ENCODE measurements around the gene RRAS. TPM values are rescaled to one million over a fixed set of nuclear protein-coding genes. Genes with fewer than 3 reads are reported as not detected.
A peak's percentile ranks its signal among the peaks of the same experiment; 100 is the strongest.

Gene RRAS
- total RNA-seq, 1 donor from 2014 or later, result 110 TPM

DNA sequence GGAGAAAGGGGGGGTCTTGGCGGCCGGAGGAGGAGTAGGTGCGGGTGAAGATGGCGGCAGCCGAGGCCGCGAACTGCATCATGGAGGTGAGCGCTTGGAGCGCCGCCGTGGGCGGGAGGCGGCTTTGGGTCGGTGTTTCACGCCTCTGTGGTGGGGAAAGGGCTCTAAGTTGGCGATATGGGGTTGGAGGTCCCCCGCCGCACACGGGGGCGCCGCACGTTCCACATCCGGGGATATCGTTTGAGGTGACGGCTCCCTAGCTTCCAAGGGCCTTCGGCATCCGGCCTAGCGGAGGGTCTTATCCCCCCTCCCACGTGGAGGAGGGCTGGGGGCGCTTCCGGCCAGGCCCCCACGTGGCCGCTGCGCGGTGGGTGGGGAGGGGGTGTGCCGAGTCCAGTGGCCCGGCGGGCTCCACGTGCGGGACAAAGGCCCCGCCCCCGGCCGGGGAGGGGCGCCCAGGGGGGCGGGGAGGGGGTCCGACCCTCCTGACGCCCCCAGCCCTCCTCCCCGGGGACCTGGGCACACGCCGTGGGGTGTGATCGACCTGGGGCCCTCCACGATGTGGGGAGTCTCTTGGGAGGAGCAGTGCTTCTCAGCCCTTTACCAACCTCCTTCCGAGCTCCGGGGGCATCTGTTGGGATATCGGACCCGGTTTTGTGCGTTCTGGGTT is 37.4 kb upstream of the RRAS start, which contains the start of gene PRMT1:
Gene PRMT1 (plus strand): TSS at position 41 of the 670 bp plus-strand sequence. CDS start 10 bp downstream, at position 51.
- DNase-seq (ENCODE audit: extremely low read depth, low read depth, low spot score), result no peak

DNA sequence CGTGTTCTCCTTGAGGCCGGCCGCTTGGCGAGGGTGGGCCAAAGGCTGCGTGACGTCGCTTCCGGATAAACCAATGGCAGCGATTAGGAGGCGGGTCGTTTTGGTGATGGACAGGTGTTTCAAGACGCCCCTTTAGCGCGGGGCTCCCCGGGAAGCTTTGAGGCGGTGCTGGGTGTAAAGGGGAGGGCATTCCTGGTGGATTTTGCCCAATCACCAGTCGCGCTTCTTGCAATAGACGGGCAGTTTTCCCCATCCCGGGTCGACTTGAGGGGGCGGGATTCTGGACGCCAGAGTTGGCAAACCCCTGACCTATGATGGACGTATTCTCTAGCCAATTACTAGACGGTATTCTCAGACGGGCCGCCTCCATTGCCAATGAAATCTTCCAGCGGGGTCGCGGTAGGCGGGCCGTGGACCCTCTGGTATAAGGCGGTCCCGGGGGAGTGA is 36.9 kb upstream of the RRAS start:
- peak; percentile 99 for DNase-seq (ENCODE audit: extremely low read depth, low read depth, low spot score)

DNA sequence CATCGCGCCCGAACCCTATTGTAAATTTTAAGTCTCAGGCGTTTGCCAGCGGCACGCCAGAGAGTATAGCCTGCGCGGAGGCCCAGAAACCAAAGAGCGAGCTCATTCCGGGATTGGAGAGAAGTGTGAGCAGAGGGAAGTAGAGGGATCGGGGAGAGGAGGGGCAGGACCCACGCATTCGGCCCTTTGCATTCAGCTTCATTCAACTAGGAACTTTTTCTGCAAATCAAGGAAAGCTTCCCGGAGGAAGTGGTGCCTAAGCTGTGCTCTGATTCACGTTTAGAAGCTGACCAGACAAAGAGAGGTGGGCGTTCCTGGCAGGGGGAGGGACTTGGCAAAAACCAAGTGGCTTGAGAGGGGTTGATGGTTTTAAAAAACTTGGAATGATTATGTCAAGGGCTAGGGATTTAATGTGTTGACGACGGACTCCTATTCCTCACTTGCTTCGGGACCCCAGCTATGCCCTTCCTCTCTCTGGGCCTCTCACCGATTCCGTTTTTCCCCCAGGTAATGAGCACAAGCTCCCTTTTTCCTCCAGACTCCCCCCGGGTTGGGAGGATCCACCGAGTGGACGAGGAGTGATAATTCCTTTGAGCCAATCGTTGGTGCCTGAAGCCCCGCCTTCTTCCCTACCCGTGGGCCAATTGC is 36.3 kb upstream of the RRAS start:
- peak; percentile 95 for DNase-seq (ENCODE audit: extremely low read depth, low read depth, low spot score)

DNA sequence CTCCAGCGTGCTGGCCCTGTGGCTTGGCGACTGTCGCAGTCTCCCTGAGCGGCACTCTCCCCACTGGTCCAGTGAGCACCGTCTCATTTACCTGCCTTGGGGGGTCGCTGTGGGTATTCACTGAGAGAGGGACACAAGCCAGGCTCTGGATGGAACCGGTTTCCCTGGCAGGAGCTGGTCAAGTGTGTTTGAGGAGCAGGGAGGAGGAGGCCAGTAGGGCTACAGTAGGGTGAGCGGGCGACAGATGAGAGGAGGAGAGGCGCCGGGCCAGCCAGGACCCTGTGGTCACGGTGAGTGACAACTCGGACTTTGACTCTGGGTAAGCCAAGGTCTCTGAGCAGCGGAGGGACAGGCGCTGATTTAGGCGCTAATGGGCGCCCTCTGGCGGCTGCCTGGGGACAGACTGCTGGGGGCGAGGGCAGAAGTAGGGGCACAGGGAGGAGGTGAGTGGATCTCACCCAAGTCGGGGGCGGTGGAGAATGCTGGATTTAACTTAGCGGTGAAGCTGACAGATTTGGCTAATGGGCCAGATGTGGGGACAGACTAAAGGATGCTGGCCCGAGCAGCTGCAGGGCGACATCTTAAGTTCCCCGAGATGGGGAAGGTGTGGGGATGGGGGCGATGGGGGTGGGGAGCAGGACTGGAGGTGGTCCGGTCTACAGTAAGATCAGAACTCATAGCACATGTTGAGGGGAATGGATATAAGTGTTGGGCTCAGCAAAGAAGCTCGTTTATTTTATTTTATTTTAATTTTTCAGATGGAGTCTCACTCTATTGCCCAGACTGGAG is 32.4 kb upstream of the RRAS start:
- no peak for DNase-seq (ENCODE audit: extremely low read depth, low read depth, low spot score)

DNA sequence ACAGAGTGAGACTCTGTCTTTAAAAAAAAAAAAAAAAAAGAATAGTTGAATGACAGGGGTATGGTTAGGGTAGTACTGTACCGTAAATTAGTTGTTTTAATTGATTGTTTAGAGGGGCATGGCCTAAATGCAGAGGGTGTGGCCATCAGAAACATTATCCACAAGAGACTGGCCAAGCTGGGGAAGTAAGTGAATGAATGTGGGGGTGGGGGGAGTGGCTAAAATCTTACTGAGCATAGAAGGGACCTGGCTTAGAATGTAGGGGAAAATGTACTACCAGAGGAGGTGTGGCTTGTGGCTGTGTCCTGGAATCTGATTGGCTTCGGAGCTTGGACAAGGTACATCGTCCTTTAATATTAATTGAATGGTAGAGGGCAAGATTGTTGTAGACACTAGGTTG is 29.6 kb upstream of the RRAS start:
- no peak for DNase-seq (ENCODE audit: extremely low read depth, low read depth, low spot score)

DNA sequence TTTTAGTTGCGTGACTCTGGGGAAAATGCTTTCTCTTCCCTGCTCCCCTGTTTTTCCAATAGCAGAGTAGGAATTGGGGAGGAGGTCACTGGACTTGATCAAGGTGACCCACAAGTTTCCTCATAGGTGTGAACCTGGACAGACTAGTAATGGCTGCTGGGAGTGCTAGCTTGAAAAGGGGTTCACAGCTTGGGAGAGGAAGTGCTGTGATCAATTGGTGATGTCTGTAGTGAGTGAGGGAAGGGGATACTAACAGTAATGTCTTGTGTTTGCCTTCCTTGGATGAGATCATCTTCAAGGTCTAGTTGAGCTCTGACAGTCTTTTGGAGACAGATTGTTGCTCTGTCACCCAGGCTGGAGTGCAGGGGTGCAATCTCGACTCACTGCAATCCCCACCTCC is 27.5 kb upstream of the RRAS start:
- no peak for DNase-seq (ENCODE audit: extremely low read depth, low read depth, low spot score)

DNA sequence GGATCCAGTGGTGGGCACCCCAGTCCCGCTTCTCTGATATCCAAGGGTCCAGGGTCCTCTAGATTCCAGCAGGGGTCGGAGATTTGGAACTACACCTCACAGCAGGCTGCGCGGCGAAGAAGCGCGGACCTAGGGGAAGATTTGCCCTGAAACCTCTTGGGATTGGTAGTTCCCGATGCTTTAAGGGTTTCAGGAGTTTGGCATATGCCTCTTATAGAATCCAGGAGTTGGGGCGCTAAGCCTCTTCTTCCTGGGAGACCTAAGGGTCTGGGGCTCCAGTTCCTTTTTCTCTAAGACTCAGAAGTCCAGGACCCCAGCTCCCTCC is 26.1 kb upstream of the RRAS start:
- no peak for DNase-seq (ENCODE audit: extremely low read depth, low read depth, low spot score)

DNA sequence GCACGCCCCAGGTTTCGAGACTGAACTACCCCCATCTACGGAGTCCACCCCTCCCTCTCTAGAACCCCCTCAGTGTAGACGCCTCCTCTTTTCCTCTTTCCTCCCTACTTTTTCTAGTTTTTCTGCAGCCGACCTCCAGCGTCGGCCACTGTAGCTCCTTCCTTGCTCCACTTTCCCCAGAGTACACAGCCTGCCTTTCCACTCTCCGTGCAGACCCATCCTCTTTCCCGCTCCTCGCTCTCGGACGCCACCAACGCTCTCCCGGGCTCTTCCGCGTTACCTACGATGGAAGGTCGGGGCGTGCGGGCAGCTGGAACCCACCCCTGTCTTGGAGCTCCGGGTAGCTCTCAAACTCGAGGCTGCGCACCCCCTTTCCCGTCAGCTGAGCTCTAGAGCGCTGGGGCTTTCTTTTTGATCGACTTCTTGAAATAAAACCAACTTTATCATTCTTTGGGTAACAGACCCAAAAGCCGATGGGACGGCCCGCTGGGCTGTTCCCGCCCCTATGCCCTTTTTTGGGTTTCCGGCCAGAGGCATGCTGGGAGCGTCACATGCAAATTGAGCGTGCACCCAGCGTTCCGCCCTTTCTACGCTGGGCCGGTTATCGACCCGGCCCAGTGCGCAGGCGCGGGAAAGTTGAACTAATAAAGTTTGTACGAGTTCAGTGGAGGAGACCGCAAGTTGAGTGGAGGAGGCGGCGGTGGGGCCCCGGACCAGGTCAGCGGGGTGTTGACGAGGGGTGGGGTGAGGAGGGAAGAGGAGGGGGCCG is 25.6 kb upstream of the RRAS start, which contains the start of the genes BCL2L12 and IRF3:
Gene BCL2L12 (plus strand): TSS at position 583 of the 769 bp plus-strand sequence. CDS start 760 bp downstream, outside the sequence.
Gene IRF3 (minus strand): TSS at position 507 of the 769 bp plus-strand sequence. CDS start 1,019 bp downstream, outside the sequence.
- no peak for DNase-seq (ENCODE audit: extremely low read depth, low read depth, low spot score)

DNA sequence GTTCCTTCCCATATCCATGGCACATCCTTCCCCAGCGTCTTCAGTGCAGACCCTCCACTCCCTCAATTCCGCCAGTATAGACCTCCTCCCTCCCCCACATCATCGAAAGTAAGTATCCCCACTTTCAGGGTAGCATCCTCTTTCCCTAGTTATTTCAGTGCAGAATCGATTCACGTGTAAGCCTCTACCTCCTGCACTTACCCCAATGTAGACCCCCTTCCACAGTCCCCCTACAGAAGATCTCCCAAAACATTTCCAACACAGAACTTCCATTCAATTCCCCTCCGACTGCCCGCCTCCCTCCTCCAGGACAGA is 25.1 kb upstream of the RRAS start:
- DNase-seq (ENCODE audit: extremely low read depth, low read depth, low spot score), result no peak

DNA sequence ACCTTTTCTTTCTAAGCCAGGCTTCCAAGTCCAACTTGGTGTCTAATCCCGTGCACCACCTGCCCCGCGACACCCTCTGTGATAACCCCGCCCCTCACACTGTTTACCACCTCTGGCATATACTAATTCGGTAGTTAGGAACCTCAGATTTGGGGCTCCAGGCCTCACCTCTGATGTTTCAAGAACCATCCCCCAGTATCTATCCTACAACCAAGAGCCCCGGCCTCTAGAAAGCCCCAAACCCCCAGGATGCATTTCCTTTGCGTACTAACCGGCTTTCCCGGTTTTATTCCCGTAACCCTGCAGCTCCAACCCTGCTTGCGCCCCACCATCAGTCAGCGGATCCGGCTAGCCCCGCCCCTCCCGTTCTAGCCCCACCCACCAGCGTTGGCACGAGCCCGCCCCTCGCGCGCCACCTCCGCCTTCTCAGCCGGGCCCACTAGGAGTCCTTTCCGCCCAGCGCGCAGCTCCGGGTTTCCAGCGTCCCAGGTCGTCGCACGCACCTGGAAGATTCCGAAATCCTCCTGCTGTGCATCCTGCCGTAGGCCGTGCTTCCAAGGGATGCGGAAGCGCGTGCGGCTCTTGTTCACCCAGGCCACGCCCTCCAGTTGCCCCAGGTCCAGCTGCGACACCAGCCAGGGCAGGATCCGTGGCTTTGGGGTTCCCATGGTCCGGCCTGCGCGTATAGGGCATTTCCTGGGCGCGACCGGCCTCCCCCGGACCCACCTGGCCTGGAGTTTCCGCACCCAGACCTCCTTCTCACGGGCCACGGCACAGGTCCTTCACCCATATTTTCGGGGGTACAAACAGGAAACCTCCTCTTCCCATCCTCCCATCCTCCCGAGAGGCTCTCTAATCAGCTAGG is 24.5 kb upstream of the RRAS start:
- DNase-seq (ENCODE audit: extremely low read depth, low read depth, low spot score), result no peak

DNA sequence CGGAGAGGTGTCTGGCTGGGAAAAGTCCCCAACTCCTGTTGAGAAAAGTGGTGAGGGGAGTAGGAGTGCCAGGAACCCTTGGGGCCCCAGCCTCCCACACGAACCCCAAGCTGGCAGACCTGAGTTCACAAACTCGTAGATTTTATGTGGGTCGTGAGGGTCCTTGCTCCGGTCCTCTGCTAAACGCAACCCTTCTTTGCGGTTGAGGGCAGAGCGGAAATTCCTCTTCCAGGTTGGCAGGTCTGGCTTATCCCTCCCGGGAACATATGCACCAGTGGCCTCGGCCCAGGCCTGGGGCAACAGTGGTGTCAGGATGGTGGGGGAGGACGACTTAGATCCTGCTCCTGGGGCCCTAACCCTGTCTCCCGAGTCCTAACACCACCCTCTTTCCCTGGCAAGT is 23.3 kb upstream of the RRAS start:
- no peak for DNase-seq (ENCODE audit: extremely low read depth, low read depth, low spot score)

DNA sequence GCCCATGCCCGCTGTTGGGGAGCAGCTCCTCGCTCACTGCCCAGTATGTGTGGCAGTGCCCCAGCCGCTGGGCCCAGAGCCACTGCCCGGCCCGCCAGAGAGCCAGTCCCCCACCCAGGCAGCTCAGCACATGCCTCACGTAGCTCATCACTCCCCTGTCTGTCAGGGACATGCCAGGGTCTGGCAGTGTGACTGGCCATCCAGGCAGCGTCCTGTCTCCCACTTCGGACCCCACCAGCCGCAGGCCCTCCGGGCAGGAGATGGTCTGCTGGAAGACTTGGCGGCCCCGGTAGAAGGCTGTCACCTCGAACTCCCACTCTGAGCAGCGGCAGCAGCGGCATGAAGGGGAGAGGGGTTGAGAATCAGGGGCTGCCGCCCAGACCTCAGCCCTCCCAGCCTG is 22.1 kb upstream of the RRAS start:
- no peak for DNase-seq (ENCODE audit: extremely low read depth, low read depth, low spot score)

DNA sequence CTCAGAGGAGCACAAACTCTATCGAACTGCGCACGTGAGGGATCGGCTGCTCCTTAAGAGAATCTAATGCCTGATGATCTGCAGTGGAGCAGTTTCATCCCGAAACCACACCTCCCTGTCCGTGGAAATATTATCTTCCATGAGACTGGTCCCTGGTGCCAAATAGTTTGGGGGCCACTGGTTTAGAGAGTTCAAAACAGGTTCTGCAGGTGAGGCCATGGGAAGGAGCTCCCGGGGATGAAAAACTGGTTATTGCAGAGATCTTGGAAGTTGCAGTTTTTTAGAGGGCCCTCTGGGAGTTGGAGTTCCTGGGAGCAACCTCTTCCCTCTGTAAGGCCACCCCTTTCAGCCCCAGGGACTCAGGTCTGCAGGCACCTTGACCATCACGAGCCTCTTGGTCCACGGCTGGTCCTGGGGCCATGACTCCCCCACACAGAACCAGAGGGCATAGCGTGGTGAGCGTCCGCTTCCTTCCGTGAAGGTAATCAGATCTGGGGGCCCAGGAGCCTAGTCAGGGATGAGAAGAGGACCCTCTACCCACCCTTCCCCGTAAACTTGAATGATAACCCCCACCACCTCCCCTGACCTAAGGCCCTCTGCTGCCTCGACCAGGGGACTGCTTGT is 20.5 kb upstream of the RRAS start:
- DNase-seq (ENCODE audit: extremely low read depth, low read depth, low spot score), result no peak

DNA sequence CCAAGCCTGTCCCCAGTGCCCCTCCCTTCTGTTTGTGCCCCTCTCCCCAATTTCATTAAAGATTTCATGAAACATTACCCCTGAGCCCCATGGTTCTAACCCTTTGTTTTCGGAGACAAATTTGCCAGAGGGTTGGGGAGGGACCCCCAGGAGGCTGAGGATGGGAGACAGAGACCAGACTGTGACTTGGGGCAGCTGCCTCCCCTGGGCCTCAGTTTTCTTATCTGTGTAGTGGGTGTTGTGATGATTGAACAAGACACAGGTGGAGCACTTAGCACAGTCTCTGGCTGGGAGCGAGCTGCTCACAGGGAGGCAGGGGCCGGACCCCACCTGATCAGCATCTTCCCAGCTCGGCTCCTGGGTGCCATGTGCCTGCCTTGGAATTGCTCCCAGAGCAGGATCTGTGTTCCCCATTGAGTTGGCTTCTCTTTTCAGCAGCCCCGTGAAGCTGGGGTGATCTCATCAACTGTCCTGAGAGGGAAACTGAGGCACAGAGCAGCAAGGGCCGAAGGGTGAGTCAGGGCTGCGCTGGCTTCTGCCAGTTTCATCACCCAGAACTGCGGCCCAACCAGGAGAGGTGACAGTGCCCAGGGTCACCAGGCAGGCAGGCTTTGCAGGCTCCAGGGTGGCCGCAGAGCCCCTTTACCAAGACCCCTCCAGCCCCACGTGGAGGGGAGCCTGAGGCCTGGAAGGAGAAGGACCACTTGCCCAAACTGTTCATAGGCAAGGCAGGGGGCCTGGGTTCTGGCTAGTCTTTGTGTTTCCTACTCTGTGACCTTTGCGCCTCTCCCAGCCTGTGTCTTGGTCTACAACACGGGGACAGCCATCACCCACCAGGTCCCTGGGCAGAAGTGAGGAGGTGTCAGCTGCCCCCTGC is 18.9 kb upstream of the RRAS start:
- DNase-seq (ENCODE audit: extremely low read depth, low read depth, low spot score), result no peak

DNA sequence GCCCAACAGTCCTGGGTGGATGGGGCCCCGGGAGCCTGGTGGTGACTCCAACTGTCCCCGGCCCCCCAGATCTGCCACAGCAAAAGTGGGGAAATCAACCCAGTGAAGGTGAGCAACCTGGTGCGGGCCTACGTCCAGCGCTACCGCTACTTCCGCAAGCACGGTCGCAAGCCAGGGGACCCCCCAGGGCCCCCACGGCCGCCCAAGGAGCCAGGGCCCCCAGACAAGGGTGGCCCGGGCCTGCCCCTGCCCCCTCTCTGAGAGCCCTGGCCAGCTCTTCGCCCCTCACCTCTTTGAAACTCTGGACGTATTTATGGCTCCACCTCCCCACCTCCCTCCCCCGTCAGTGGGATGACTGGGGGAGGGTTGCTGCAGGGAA is 18.2 kb upstream of the RRAS start:
- no peak for DNase-seq (ENCODE audit: extremely low read depth, low read depth, low spot score)

DNA sequence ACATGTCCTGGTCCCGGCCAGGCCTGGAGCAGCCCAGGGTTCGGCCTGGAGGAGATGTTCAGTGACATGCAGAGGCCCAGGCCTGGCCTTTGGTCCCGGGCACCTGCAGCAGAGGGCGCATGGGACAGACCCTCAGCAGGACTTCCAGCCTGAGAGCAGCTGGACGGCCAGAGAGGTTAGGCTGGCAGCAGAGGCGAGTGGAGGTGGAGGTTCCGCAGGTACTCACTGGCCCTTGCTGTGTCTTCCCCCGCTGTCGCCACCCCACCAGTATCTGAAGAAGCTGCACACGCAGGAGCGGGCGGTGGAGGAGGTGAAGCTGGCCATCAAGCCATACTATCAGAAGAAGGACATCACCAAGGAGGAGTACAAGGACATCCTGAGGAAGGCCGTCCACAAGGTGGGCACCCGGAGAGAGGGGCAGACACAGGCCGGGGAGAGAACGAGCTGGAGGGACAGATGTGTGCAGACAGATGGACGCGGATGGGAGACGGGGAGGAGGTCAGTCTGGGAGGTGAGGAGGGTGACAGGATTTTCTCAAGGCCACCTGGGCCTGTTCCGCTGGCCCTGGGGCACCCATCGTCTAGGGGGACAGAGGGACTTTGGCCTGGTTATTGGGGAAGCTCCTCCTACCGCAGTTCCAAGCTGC is 17.7 kb upstream of the RRAS start:
- no peak for DNase-seq (ENCODE audit: extremely low read depth, low read depth, low spot score)

DNA sequence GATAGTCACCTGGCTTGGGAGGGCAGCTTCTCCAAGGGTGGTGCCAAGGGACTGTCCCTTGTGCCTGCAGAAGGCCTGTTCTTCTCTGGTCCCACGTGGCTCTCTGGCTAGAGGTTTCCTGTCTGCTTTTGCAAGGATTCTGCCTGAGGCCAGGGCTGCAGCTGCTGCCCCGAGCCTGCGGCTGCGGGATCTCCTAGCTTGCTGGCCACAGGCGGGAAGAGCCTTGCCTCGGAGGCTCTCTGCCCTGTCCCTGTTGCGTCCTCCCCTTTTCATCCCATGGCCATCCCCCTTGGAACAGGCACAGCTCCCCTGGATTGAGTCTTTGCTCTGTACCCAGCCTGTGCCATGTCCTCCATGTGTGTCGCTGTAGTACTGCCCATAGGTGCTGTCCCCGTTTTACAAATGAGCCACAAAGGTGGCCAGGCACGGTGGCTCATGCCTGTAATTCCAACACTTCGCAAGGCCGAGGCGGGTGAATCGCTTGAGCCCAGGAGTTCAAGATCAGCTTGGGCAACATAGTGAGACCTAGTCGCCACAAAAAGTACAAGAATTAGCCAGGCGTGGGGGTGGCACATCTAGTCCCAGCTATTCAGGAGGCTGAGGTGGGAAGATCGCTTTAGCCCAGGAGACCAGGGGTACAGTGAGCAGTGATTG is 16.6 kb upstream of the RRAS start:
- no peak for DNase-seq (ENCODE audit: extremely low read depth, low read depth, low spot score)

Data from glomerular endothelial cell (primary cell).